Esophagus squamous epithelium (tissue), 4 donors: ENCODE data around the gene OR14J1.

Experiments
- POLR2A ChIP-seq, 4 donors: fragments of 450-650 bp; IDR thresholded peaks; one replicate each; pipeline ENCODE4 v1.6.1; 2017; ENCODE audit warnings: antibody characterized with exemption in 4 of 4, mild to moderate bottlenecking in 4 of 4, moderate library complexity in 3 of 4
- TF ChIP-seq, protein P1 (sequence below), 6 experiments: fragments of 450-650 bp in 4 of 6; fragments of 200-600 bp in 2 of 6; sonication (generic) in 2 of 6; IDR thresholded peaks; one replicate each; pipeline ENCODE4 v1.5.1; 2016 to 2019; ENCODE audit warnings: antibody characterized with exemption in 6 of 6, mild to moderate bottlenecking in 4 of 6, moderate library complexity in 4 of 6

- TF ChIP-seq, protein P1, sequence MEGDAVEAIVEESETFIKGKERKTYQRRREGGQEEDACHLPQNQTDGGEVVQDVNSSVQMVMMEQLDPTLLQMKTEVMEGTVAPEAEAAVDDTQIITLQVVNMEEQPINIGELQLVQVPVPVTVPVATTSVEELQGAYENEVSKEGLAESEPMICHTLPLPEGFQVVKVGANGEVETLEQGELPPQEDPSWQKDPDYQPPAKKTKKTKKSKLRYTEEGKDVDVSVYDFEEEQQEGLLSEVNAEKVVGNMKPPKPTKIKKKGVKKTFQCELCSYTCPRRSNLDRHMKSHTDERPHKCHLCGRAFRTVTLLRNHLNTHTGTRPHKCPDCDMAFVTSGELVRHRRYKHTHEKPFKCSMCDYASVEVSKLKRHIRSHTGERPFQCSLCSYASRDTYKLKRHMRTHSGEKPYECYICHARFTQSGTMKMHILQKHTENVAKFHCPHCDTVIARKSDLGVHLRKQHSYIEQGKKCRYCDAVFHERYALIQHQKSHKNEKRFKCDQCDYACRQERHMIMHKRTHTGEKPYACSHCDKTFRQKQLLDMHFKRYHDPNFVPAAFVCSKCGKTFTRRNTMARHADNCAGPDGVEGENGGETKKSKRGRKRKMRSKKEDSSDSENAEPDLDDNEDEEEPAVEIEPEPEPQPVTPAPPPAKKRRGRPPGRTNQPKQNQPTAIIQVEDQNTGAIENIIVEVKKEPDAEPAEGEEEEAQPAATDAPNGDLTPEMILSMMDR (IDR thresholded peaks at IDR 0.05) = no peak
- no peak for TF ChIP-seq POLR2A (IDR thresholded peaks at IDR 0.05)
Observed at GRCh38 chr6:29301316-29301715, at the start of gene OR14J1.
